NCI-H460 (cell line): ENCODE data around the gene GPBP1. TPM values are rescaled to one million over a fixed set of nuclear protein-coding genes. Genes with fewer than 3 reads are reported as not detected.

Experiments used
- DNase-seq: peaks from one replicate; pipeline ENCODE4 v3.0.0-alpha.2; 2016; ENCODE audit warnings: low read depth; ENCODE audit errors: extremely low read depth
- total RNA-seq: library from RNA; depleted of rRNA; stranded (reverse); fragments of >200 nt; shearing (Covaris generic); gene quantifications from 2 replicates; pipeline ENCODE4 v1.2.3, GENCODE V29; 2014

The GPBP1 gene
- total RNA-seq, 1 experiment from 2014 or later = 82.1 TPM

DNA sequence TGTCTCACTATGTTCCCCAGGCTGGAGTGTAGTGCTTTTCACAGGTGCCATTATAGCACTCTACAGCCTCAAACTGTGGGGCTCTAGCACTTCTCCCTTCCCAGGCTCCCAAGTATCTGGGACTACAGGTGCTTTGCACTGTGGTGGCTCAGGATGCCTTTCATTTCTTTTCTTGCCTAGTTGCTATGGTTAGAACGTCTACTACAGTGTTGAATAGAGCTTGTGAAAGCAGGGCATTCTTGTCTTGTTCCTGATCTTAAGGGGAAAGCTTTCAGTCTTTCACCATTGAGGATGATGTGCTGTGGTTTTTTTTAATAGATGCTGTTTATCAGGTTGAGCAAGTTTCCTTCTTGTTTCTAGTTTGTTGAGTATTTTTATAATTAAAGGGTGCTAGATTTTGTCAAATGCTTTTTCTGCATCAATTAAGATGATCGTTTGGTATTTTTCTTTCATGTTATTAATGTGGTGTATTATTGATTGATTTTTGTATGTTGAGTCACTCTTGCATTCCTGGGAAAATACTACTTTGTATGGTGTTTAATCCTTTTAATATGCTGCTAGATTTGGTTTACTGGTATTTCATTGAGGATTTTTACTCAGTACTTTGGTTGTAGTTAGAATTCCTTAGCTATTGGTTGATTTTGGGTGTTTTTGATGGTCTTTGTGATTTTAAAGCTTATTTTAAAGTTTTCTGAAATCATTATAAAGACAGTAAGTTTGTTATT is 35.6 kb downstream of the GPBP1 start:
- no peak for DNase-seq

DNA sequence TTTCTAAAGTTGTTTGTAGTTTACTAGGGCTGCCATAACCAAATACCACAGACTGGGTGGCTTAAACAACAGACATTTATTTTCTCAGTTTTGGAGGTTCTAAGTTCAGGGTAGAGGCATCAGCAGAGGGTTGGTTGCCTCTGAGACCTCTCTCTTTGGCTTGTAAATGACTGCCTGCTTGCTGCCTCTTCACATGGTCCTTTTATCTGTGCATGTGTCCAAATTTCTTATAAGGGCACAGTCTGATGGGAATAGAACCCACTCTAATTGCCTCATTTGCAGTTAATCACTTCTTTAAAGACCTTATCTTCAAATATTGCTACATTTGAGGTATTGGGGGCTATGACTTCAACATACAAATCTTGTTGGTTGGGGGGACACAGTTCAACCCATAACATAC is 36.8 kb downstream of the GPBP1 start:
- DNase-seq = no peak

DNA sequence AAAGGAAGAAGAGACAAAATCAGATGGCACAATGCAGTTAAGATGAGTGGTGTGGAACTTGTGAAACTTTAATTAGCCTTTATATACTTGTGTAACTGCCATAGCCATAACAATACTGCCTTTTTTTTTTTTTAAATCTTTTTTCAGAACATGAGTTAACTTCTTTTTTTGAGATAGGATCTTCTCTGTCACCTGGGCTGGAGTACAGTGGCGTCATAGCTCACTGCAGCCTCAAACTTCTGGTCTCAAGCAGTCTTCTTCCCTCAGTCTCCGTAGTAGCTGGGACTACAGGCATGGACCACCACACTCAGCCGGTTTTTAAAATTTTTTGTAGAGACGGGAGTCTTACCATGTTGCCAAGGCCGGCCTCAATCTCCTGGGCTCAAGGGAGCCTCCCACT is 37.2 kb downstream of the GPBP1 start:
- no peak for DNase-seq

DNA sequence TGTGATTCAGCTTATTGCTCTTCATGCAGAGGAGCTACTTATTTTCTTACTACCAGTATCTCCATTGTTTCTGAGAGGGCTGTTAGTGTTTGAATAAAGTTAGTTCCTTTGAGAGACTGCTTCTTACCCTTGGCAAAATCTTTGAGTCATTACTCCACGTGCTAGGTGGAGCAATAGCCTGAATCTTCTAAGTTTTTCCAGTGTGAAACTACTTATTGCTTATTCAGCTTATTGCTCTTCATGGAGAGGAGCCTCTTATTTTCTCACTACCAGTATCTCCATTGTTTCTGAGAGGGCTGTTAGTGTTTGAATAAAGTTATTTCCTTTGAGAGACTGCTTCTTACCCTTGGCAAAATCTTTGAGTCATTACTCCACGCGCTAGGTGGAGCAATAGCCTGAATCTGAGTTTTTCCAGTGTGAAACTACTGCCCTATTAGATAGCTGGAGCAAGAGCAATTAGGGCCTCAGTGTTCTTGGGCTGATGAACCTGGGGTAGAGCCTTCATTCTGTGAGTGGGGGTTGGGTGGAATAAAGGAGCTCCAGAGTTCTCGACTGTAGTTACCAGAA is 41.9 kb downstream of the GPBP1 start:
- DNase-seq = no peak

DNA sequence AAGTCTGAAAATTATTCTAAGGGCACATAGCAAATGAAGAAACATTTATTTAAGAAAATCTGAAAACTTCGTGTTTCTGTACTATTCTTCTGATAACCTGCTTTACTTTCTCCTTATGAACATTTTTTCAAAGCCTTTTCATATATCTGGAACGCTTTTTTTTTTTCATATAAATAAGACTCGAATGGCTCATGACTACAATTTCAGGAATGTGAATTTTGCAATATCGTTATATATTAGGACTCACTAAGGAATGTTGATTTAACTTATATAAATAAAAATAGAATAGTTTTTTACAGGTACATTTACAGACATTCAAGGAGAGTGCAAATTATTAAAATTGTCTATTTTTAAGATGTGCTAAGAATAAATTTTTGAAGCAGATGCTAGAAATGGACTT is 42.9 kb downstream of the GPBP1 start:
- peak; percentile 5 for DNase-seq

DNA sequence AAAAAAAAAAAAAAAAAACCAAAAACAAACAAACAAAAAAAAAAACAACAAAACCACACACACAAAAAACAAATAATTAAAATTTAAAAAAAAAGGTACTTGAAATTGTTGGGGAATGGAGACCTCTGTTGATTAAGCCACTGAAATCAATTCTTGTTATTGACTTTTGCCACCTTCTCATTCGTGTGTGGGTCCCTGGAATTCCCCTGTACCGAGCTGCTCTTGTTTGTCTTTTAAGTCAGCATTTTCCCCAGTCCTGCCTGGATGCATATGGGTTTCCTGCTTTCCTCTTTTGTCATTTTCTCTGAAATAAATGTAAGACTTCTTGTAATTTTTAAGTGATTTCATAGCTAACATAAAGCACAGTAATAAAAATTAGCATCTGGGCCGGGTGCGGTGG is 45.5 kb downstream of the GPBP1 start:
- DNase-seq = no peak

DNA sequence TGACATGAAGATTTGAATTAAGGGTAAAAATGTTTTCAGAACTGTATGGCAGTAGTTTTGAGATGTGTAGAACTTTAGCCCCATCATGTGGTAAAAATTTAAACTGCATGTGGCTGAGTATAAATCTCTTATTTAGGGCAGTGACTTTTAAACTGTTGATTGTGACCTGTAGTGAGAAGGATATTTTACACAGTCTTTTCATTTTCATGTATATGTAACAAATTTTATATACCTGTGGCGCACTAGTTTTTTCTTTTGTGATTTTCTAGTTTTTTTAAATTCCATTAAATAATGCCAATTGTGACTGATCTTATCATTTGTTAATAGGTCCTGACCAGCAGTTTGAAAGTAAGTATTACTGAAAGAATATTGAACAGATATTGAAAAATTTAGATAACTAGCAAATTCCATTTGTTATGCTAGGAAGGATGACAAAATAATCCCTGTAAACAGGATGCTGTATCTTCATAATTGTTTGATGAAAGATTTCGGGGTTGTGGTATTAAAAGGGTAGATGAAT is 47.2 kb downstream of the GPBP1 start:
- peak; percentile 69 for DNase-seq

DNA sequence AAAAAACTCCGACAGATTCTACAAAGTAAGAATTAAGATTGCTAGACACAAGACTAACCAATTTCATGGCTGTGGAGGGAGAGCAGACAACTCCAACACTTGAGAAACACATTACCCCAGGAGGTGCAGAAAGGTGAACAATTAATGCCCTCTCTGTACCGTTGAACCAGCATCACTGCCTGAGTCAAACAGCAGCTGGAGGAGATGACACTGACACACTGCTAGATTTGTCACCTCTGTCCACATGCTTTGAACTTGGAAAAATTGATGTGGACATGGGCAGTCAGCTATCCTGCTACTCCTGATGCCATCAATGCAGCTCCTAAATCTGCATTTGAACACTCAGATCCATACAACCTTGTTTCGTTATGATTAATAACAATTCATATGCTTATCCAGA is 51.7 kb downstream of the GPBP1 start:
- DNase-seq = no peak

DNA sequence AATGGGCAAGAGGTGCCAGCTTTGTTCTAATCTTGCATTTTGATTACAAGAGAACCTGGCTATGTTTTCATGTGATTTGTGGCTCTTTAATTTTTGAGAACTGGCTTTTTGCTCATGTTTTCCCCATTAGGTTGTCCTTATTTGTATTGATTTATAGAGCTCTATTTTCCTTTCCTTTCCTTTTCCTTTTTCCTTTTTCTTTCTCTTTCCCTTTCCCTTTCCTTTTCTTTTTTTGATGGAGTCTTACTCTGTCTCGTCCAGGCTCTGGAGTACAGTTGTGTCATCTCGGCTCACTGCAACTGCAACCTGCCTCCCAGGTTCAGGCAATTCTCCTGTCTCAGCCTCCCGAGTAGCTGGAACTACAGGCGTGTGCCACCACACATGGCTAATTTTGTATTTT is 55.5 kb downstream of the GPBP1 start:
- no peak for DNase-seq

DNA sequence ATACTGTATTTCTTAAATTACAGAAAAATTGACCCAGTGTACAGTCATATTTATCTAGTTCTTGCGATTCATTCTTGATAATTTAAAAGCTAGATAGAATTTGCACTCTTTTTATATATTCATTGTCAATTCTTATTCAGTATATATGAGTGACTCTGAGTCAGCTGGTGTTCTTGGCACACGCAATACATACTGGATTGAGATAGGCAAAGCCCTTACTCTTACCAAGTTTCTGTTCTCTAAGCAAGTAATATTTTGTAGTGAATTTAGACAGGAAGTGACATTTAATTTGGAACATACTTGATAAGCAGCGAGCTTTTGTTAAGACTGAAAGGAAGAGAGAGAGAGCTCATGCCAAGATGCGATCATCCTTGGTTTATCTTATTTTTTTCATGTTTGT is 57.7 kb downstream of the GPBP1 start:
- DNase-seq = no peak

DNA sequence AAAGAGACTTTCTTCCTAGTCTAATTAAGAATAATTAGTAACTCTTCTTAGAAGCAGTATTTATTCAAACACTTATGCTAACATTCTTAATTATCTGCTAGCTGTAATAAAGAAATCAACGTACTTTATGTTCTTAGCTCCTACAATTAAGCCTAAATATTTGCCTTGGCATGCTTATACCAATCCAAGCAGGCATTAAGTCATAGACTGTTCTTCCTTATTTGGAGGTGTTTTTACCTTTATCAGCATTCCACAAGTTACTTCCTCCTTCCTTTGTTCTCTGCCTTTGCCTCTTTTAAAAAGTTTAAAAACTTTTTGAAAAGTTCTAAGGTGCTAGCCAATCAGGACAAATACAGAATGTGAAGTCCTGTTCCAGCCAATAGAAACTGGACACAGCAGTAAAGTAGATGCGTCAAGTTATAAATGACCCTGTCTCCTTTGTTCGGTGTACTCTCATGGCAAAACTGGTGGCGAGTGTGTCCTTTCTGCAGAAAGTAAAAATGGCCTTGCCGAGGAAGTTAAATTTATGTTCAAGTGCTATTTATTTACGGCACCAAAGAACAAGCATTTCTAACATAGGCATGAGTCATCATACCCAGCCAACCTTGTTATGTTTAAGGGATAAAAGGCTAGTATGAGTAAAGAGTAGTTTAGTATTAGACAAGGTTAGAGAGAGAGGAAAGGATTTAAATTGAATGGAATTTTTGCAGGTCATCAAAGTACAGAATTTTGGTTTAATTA is 58.6 kb downstream of the GPBP1 start:
- DNase-seq = no peak

DNA sequence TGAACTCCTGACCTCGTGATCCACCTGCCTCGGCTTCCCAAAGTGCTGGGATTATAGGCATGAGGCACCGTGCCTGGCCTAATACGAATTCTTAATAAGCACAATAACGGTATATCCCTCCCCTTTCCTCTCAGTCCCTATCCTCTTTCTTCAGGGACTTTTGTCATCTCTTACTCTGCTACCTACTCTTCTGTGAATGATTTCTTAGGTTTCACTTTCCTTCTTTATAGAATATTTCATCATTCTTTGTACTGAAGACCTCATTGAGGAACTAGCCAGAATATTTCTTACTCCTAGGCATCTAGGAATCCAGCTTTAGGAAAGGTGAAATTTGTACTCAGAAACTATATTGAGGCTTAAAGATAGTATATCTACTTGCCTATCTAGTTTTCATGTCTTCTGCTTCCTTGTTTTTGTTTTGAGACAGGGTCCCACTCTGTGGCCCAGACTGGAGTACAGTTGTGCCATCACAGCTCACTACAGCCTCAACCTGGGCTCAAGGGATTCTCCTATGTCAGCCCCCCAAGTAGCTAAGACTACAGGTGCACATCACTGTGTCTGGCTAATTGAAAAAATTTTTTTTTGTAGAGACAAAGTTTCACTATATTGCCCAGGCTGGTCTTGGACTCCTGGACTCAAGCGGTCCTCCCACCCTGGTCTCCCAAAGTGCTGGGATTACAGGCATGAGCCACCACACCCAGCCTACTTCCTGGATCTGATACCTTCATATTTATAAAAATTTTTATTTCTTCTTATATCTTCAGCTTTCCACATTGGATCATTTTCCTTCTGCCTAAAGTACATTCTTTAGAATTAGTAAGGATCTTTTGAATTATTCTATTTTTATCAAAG is 69.7 kb downstream of the GPBP1 start:
- DNase-seq = no peak

DNA sequence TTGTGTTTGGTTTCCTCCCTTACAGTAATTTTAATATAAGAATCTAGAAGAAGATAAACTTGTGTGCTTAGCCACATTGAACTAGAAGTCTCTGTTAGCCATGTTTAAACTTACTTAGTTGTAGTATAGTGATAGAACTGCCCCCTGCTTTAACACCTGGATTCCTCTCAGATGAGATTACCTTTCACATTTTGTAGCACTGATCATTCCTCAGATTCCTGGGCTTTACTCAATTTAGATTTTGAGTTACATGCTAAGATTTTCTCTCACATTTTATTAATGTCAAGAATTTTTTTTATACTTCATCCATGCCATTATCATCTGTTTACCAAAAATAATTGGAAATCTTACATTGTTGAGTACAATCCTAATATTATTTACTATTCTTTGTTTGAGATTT is 70.5 kb downstream of the GPBP1 start:
- no peak for DNase-seq

DNA sequence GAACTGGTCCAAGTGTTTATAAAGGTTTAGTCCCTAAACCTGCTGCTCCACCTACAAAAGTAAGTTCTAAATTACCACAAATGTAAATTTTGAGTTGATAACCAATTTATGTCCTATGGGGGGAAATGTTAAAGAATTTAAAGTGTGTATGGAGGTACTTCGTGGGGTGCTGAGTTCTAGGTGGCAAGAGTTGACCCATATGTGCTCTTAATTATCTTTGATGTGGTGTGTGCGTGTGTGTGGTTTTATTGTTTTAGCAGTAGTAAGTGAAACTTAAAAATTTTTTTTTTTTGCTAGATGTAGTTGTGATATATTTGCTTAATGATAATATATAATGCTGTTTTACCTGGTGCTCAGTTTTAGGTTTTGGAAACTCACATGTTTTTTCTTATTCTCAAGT is 72.6 kb downstream of the GPBP1 start:
- no peak for DNase-seq

DNA sequence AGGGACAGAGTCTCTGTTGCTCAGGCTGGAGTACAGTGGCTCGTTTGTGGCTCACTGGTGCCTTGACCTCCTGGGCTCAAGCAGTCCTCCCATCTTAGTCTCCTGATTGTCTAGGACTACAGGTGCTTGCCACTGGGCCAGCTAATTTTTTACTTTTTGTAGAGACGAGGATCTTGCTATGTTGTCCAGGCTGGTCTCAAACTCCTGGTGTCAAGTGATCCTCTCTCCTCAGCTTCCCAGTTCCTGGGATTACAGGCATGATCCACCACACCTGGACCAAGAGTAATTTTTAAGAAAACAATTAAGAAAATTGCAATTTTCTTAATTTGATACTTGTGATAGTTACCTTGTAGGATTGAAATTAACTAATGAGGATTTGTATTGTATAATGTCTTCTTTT is 73.9 kb downstream of the GPBP1 start:
- DNase-seq = no peak

DNA sequence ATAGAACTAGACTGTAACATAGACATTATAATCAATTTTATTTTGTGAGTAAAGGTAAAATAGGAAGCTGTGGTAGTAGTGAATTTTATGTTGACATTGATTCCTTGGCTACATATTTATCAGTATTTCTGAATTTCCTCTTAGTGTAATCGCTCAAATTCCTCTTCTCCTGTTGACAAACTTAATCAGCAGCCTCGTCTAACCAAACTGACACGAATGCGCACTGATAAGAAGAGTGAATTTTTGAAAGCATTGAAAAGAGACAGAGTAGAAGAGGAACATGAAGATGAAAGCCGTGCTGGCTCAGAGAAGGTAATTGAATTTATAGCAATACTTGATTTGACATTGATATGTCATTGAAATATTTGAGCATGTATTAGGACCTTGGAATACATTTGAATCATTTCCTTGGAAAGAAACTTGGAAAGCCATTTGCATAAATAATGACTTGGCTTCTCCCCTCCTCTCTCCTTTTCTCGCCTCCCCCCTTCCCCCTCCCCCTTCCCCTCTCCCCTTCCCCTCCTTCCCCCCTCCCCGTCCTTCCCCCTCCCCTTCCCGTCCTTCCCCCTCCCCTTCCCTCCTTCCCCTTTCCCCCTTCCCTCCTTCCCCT is 75.5 kb downstream of the GPBP1 start:
- no peak for DNase-seq

DNA sequence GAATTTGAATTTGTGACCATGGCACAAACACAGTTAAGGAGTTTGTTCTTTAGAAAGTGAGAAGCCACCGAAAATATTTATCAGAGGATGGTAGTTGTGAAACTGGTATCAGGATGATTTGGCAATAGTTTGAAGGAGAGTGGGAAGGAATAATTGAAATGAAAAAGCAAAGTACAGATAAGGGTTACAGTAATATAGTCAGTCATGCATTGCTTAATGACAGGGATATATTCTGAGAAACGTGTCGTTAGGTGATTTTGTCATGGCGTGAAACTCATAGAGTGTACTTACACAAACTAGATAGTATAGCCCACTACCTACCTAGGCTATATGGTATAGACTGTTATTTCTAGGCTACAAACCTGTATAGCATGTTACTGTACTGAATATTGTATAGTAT is 84.2 kb downstream of the GPBP1 start:
- DNase-seq = no peak

DNA sequence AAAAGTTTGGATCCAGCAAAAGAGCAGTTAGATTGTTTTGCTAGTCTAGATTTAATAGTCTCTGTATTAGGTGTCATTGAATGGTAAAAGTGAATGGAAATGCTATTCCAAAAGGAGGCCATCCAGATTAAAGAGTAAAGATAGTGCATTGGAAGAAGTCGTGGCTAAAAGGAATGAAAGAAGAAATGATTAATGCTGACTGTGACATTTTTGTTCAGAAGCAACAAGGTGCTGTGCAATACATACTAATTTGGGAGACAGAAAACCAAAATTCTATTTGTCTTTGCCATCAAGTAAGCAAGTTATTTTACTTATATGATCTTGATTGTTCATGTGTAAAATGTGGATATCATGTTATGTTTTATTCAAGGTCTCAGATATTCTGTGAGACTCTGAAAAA is 85.1 kb downstream of the GPBP1 start:
- no peak for DNase-seq

DNA sequence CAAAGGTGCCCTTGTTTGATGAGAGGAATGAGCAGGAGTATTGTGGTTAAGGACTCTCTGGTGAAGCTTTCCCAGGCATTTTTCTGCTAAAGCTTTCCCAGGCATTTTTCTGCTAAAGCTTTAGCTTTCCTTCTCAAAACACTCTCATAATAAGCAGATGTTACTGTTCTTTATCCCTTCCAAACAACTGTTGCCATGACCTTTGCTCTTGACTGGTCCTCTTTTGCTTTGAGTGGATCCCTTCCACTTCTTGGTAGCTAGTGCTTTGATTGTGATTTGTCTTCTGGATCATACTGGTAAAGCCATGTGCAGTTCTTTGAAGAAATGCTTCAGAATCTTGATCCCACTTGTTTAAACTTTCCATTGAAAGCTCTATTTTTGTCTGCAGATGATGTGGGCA is 85.8 kb downstream of the GPBP1 start:
- DNase-seq = no peak

DNA sequence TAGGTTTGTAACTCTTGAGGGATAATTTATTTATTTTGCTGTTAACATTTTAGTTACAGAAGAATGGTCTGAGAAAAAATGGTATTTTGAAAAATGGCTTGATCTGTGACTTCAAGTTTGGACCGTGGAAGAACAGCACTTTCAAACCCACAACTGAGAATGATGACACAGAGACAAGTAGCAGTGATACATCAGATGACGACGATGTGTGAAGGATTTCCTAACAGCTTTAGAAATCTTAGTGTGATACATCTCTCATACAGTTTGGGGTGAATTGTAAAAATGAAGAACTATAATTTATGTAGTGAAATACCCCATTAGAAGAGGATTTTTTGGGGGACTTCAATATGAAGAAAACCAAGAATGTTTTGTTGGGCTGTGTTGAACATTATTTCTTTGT is 88.7 kb downstream of the GPBP1 start:
- DNase-seq = peak; percentile 17

DNA sequence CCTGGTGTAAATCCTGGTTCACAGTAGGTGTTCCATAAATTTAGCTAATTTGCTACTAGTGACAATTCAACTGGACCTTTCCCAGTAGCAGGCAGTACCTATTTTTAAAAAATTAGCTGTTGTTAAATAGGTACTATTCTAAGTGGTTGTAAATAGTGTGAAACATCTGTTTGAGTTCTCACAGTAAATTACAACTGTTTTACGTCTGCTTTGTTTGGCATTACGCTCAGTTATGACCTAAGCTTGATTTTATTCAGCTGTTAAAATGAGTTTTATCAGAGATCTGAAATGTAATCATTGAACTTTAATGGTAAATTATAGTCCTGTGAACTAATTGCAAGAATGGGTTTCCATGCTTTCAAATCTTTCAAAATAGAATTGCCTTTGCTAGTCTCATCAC is 93.9 kb downstream of the GPBP1 start:
- no peak for DNase-seq
